Measurements from ENCODE around the gene ARCN1.

DNA sequence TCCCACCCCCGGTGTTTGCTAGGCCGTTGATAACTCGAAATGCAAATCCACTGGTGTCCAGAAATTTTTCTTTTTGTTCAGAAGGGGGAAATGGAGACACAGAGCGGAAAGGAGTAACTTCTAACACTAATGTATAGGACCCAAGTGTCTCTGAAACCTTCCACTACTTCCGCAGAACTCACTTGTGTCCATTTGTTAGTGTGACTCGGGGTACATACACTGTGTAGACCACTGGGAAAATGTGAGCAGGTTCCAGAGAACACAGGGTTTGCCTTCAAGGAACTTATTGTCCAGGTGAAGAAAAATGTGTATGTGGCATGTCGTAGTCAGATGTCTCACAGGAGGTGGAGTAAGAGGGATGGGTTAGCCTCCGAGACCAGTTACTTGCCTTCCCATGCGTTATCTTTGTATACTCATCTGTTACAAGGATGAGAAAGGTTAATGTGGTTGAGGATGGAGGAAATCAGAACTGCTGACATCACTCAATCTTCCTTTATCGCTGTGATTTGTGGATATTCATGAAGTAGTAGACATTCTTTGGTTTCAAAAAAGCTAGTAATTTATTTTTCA, 857 bp downstream of the ARCN1 start:
- TF ChIP-seq POLR2A (IDR thresholded peaks at IDR 0.05; ENCODE audit: low read depth, low read length) (peak; percentile 53; the same call in 1 of the 2 replicates), USF2 (IDR thresholded peaks at IDR 0.05; ENCODE audit: low read depth, low read length) (0 out of 2 replicates have a peak, but pooled peaks have one; percentile 12), CTCF (conservative IDR thresholded peaks at IDR 0.05; ENCODE audit: low read depth, low read length) (no peak), CEBPB (IDR thresholded peaks at IDR 0.05; ENCODE audit: low read depth, low read length) (0 out of 2 replicates have a peak, but pooled peaks have one; percentile 16), RAD21 (IDR thresholded peaks at IDR 0.05; ENCODE audit: low read length) (no peak), FOS (IDR thresholded peaks at IDR 0.05; ENCODE audit: low read depth, low read length) (no peak), SMC3 (IDR thresholded peaks at IDR 0.05; ENCODE audit: low read depth, low read length) (no peak), MAZ (IDR thresholded peaks at IDR 0.05; ENCODE audit: borderline replicate concordance, low read depth, low read length) (no peak), RFX5 (IDR thresholded peaks at IDR 0.05; ENCODE audit: low read depth, low read length) (no peak), RCOR1 (IDR thresholded peaks at IDR 0.05; ENCODE audit: insufficient replicate concordance, low read length) (no peak), MXI1 (IDR thresholded peaks at IDR 0.05; ENCODE audit: borderline replicate concordance, low read depth, low read length) (0 out of 2 replicates have a peak, but pooled peaks have one; percentile 26)
- TF ChIP-seq, protein P1, sequence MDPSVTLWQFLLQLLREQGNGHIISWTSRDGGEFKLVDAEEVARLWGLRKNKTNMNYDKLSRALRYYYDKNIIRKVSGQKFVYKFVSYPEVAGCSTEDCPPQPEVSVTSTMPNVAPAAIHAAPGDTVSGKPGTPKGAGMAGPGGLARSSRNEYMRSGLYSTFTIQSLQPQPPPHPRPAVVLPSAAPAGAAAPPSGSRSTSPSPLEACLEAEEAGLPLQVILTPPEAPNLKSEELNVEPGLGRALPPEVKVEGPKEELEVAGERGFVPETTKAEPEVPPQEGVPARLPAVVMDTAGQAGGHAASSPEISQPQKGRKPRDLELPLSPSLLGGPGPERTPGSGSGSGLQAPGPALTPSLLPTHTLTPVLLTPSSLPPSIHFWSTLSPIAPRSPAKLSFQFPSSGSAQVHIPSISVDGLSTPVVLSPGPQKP (IDR thresholded peaks at IDR 0.05; ENCODE audit: borderline replicate concordance, low read depth, low read length): no peak

Data from IMR-90 (cell line).